DMS53 (cell line): ENCODE results near the gene COL5A1.
A peak's percentile ranks its signal among the peaks of the same experiment; 100 is the strongest.

Experiments used
- DNase-seq: peaks from one replicate; lab custom pipeline; 2025; lab: John Stamatoyannopoulos, UW

COL5A1 gene

GRCh38 chr9:134728021-134728795, 86.6 kb downstream of the COL5A1 start:
- no peak for DNase-seq

- DNase-seq: no peak
These were observed 87.3 kb downstream of the COL5A1 start for GRCh38 chr9:134728801-134729495.

GRCh38 chr9:134730011-134730760, 88.6 kb downstream of the COL5A1 start:
- DNase-seq: no peak

DNA sequence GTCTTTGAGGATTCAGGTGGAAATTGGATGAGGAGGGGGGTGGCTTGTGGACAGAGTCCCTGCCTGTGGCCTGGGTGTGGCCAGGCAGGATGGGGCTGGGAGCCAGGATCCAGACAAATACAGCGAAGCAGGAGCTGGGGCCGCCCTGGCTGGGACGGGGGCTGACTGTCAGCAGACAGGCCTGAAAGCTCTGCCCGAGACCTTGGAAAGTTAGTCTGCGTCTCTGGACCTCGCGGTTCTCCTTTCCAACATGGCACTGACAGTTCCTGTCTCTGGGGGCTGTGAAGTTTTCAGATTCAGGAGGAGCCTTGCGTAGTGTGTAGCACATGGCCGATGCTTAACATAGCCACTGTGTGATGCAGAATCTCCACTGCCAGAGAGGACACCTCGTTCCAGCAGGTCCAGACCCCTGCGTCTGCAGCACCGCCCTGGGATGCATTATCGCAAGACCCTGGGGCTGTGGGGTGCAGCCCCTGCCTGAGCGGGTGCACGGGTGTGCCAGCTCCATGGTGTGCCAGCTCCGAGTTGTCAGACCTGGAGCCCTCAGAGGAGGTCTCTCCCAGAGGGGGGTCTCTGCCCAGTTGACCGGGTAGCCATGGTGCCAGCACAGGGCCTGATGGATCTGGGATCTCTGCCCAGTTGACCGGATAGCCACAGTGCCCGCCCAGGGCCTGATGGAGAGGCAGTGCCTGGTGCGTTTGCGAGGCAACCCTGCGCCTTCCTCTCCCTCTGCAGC, 89.3 kb downstream of the COL5A1 start:
- DNase-seq: no peak

DNA sequence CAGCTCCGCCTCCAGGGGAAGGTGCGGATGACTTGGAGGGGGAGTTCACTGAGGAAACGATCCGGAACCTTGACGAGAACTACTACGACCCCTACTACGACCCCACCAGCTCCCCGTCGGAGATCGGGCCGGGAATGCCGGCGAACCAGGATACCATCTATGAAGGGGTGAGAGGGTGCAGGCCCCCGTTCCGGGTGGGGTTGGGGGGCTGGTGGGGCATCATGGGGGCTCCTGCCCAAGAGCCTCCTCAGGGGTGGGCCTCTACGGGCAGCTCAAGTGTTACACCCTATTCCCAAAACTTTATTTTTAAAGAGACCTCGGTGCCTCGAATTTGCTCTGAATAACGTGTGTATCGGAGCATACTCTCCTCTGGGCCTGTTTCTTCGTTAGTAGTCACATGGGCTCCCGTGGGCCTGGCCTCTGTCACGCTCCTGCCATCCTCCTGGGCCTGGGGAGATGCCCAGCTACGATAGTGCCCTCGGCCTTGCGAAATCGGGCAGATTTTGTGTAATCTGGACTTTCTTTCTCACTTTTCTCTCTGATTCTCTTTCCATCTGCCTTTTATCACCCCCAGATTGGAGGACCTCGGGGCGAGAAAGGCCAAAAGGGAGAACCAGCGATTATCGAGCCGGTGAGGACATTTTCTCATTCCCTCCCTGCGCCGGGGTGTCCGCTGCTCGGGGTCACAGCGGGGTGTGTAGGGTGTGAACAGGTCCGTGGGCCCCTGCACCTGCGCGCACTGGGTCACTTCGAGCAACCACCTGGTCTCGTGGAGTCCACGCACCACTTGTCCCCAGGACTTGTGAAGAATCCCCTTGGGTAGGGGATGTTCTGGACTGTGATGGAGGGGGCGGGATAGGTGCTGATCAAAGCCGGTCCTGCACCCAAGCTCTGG, 90.1 kb downstream of the COL5A1 start:
- no peak for DNase-seq

DNA sequence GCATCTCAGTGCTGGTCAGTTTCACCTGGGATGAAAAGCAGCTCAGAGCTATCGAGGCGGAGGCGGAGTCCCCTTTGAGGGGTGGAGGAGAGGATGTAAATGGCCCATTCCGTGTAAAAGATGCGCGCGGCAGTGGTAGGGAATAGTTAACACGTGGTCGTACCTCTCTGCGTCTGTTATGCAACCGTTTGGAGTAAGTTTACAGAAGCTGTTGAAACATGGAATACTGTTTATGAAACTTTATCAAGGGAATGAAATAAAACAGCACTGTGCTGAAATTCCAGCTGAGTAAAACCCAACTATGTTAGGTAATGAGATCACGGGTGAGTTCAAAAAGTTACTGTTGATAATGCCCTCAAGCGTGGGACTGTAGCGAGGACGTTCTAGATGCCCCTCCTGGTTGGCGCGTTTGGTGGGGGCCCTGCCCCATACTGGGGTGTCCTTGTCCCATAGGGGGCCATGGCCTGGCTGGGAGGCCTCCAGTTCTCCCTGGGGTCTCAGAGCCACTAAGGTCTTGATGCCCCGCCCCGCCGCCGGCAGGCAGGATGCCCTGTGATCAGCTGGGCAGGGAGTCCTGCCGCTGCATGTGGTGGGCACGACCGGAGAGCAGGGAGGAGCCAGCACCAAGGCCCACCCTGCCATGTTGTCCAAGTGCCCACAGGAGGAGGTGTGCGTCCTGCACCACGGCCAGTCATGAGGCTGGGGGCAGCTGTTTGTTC, 90.9 kb downstream of the COL5A1 start:
- DNase-seq: no peak

GRCh38 chr9:134733480-134734232, 92.1 kb downstream of the COL5A1 start:
- DNase-seq: no peak

- no peak for DNase-seq
These were observed 92.7 kb downstream of the COL5A1 start for GRCh38 chr9:134734270-134734669.

- DNase-seq: no peak
These were observed 94.0 kb downstream of the COL5A1 start for GRCh38 chr9:134735441-134736175.

DNA sequence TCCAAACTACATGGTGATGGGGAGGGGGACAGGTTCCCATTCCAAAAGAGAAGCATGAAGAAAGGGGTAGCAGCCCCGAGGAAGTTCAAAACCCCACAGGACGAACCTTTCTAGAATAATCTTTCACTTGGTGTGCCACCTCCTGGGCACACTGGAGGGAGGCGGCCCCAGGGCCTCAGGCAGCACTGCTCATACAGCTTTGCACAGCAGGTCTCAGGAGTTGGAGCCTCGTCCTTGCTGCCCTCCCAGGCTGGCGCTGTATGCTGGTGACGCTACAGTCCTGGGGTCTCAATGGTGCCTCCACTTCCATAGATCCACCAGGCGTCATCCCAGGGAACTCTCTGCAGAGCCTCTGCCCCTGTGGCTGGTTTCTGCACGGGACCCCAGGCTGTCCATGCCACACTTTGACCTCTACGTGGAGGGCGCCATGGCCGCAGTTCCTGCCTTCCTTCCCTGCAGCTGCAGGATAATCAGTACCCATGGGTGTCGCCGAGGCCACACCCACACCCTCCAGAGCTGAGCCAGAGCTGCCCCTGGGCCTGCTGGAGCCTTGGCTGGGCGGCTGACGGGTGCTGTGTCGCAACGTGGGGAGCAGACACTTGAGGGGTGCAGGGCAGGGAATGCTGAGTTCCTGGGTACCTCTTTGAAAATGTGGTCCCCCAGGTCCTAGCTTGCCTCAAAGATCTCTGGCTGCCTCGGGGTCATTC, 95.3 kb downstream of the COL5A1 start:
- no peak for DNase-seq

DNA sequence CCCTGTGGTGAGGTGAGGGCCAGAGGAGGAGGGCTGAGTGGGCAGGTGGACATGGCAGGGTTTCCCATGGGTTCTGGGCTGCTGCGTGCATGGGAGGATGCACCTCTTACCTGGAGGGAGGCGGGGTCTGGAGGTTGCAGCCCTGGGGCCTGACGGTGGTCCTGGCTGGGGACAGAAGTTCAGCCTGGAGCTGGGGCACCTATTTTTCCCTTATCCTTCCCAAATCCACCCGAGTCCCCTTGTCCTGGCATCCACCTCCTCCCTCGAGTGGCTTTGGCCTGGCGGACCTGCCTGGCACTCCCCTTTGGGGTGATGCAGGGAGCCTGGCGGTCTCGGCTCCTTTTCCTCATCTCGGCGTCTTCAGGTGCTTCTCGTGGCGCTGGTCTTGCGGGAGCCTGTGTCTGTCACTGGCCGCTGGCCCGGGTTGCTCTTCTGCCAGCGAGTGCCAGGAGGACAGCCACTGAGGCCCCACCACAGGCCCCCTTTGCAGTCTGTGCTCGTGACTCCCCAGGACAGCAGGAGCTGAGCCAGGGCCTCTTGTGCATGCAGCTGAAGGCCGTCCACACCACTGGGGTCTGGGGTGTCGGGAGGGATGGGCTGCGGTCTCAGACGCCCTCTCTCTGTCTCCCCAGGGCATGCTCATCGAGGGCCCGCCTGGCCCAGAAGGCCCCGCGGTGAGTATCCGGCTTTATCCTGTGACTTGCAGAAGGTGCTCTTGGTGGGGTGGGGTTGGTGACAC, 96.4 kb downstream of the COL5A1 start:
- DNase-seq: no peak

DNA sequence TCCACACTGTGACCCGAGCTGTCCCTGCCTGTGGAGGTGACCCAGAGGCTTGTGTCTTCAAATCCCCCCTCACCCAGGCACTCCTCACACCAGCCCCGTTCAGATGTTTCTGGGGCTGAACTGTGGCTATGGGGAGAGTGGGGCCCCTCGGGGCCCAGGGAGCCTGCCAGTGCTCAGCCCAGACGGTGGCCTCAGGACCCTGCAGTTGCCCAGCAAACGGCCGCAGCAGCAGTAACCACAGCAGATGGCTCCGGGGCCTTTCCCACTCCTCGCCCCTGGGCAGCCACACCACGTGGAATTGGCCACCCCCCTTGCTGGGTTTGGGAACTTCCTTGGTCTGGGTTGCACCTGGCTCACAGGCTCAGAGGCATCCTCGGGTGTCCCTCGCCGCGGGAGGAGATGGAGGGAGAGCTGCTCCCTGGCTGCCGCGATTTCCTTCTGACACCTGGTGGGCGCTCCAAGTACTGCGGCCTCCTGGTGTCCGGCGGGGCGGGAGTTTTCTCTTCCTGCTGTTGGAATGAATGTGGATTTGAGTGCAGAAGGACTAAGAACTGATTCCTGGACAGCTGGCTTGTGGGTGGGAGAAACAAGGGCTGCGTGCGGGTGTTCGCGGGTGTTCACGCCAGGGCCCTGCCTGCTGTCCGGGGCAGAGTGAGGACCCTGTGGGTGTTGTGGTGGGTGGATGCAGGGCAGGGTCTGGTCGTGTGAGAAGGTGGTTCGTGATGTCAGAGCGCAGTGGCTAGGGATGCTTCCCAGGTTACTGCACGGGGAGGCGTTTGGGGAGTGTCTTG, 97.5 kb downstream of the COL5A1 start:
- DNase-seq: peak; percentile 44

- DNase-seq: no peak
These were observed 98.0 kb downstream of the COL5A1 start for GRCh38 chr9:134739660-134739968.

DNA sequence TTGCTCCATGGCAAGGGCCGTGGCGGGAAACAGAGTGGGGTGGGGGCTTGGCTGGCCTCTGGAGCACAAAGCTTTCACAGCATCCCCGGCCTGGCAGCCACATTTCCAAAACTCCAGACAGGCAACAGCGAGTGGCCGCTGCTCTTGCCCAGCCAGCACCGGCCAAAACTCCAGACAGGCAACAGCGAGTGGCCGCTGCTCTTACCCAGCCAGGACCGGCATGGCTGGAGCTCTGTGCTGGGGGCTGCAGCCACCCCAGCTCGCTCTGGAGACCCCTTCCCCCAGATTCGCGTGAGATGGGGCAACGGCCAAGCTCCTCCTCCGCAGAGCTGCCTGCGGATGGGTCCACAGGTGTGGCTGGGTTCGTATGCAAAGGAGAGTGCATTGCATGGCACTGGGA, 98.5 kb downstream of the COL5A1 start:
- no peak for DNase-seq

DNA sequence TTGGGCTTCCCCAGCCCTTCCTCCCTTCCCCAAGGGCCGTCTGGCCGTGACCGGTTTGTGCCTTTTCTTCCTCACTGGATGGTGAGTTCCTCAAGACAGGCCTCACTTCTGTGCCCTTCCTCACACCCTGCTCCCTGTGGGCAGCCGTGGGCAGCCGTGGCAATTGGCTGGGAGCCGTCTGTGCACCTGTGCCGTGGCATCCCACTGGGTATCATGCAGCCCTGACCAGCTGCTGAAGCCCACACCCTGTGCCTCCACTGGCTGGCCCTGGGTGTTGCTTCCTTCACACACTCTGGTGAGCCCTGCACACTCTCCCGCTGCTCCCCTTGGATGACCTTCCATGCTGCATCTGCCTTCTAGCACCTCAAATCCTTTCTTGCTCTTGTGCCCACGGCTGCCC, 100.2 kb downstream of the COL5A1 start:
- no peak for DNase-seq

GRCh38 chr9:134742822-134743535, 101.4 kb downstream of the COL5A1 start:
- no peak for DNase-seq
